ENCODE data around the gene HHATL.

The HHATL gene

DNA sequence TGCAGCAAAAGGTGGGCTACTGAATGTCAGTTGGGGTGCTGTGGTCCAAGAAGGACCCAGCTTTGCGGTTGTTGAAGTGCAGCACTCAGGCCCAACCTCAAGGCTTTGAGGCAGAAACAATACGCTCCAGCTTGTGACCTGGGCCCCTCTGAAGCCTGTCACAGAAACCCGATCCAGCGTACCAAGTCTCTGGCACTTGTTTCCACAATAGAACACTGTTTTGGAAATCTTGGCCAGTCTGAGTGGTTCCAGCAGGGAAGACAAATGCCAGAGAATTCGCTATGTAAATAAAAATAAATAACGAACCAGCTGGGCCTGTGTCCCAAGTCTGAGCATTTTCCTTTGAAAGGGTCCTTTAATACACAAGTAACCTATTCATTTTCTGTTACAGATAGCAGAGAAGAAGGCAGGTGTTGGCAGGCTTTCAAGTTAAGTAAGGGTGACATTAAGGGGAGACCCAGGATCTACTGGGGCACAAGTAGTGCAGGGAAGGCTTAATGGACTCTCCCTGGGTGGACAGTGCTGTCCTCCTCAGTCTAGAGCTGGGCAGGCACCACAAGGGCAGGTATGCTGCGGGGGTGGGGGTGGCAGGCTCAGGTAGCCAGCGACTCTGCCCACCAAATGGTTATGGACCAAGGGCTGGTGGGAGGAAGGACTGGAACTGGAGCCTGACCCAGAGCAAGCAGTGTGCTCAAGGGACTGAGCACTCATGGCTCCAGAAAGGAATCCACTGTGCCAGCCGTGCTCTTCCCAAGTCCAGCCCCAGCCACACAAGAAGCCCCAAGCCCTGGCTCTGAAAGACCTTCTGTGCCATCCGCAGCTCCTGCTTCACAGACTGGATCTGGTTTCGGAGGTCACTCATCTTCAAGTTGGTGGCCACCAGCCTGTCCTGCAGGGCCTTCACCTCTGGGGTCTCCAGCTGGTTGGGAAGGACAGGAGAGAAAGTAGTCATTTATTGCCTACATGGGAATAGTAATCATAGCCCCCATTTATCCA lies 44.2 kb upstream of the HHATL start:
- Histone ChIP-seq H3K27ac (peak overlapping the region; percentile 85 to 91), H3K4me3 (no peak overlapping the region)
- peak; percentile 65 for DNase-seq (ENCODE audit: low spot score)
- TF ChIP-seq, protein P1, sequence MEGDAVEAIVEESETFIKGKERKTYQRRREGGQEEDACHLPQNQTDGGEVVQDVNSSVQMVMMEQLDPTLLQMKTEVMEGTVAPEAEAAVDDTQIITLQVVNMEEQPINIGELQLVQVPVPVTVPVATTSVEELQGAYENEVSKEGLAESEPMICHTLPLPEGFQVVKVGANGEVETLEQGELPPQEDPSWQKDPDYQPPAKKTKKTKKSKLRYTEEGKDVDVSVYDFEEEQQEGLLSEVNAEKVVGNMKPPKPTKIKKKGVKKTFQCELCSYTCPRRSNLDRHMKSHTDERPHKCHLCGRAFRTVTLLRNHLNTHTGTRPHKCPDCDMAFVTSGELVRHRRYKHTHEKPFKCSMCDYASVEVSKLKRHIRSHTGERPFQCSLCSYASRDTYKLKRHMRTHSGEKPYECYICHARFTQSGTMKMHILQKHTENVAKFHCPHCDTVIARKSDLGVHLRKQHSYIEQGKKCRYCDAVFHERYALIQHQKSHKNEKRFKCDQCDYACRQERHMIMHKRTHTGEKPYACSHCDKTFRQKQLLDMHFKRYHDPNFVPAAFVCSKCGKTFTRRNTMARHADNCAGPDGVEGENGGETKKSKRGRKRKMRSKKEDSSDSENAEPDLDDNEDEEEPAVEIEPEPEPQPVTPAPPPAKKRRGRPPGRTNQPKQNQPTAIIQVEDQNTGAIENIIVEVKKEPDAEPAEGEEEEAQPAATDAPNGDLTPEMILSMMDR (IDR thresholded peaks at IDR 0.05) = no peak

DNA sequence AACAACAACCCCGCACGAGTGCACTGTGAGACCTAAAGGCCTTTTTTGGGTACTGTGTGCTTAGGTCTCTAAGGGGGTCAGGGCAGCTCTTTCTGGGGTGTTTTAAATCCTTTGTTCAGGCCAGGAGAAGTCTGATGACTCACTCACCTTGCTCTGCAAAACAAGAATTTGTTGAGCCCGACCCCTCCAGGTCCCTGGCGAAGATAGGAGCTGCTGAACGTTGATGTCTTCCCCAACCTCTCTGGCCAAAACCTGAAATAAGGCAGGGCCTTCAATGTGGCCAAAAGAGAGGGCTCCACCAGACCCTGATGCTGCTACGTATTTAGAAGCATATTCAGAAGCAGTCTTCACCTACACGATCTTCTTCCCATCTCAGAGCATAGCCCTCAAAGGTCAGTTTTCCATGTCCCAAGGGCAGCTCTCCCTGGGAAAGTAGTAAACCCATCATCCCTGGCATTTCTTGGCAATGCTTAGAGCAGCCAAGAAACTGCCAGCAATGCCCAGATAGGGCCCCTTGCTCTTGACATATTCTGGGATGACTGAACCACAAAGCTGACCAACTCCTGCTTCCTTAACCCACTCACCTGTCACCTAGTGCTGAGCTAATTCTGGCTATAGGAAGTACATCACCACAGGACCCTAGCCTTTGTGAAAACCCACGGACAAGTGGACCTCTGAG lies 43.3 kb upstream of the HHATL start:
- Histone ChIP-seq H3K4me3 (no peak overlapping the region), H3K27ac (peak overlapping the region; percentile 85 to 91)
- TF ChIP-seq, protein P1 (IDR thresholded peaks at IDR 0.05) = no peak
- no peak for DNase-seq (ENCODE audit: low spot score)

DNA sequence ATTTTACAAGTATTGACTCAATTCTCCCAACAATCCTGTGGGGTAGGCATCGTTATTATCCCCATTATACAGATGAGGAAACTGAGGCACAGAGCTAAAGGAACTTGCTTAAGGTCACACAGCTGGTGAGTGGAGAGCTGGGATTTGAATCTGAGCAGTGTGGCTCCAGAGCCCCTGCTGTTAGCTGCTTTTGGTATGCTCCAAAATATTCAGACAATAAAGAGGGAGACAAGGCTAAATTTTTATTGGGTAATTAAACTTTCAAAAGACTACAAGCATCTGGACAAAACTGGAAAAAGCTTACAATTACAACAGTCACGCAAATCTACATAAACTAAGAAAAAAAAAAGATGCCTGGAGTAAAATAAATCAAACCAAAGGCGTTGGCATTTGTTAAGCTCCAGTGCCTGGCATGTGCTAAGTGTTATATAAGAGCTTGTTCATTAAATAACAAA lies 42.7 kb upstream of the HHATL start:
- Histone ChIP-seq H3K4me3 (no peak overlapping the region), H3K27ac (peak overlapping the region; percentile 85 to 91)
- DNase-seq (ENCODE audit: low spot score) = no peak
- TF ChIP-seq, protein P1 (IDR thresholded peaks at IDR 0.05) = no peak

DNA sequence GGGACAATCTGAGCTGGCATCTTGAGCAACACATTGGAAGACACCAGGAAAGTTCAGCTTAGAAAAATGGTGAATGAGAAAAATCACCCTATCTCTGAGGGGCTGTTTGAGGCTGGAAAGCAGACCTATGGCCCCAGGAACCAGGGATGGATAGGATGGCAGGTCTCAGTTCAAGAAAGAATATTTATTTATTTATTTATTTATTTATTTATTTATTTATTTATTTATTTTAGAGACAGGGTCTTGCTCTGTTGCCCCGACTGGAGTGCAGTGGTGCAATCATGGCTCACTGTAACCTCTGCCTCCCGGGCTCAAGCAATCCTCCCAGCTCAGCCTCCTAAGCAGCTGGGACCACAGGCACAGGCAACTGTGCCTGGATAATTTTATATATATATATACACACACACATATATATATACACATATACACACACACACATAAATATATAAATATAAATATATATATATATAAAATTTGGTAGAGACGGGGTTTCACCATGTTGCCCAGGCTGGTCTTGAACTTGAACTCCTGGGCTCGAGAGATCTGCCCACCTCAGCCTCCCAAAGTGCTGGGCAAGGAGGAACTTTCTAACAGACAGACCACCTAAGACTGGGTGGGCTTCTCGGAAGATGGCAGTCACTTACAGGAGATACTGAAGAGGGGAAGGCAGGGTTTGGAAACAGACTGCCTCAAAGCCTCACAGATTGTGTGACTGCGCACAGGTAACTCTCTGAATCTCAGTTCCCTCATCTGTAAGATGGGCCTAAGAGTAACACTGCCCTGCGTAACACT lies 40.8 kb upstream of the HHATL start:
- TF ChIP-seq, protein P1 (IDR thresholded peaks at IDR 0.05) = no peak
- no peak for DNase-seq (ENCODE audit: low spot score)
- Histone ChIP-seq H3K4me3 (no peak overlapping the region), H3K27ac (peak overlapping the region; percentile 15 to 46)

DNA sequence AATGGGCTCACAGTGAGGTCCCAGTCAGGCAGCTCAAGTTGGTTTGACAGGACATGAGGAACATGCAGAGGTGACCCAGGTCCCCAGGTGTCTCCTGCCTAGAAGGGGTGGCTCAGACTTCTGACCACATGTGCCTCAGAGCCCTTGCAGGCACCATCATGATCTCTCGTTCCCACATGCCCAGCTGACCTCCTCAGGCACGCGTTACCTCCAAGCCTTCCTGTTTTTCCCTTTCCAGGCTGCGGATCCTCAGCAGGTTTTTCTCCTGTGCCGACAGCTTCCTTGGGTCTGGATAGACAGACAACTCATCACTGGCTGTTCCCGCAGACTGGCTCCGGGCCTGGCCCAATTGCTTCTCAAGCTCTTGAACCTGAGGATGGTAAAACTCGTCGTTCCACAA lies 40.1 kb upstream of the HHATL start:
- Histone ChIP-seq H3K4me3 (no peak overlapping the region), H3K27ac (no peak overlapping the region)
- peak; percentile 69 for DNase-seq (ENCODE audit: low spot score)
- TF ChIP-seq, protein P1 (IDR thresholded peaks at IDR 0.05) = no peak

DNA sequence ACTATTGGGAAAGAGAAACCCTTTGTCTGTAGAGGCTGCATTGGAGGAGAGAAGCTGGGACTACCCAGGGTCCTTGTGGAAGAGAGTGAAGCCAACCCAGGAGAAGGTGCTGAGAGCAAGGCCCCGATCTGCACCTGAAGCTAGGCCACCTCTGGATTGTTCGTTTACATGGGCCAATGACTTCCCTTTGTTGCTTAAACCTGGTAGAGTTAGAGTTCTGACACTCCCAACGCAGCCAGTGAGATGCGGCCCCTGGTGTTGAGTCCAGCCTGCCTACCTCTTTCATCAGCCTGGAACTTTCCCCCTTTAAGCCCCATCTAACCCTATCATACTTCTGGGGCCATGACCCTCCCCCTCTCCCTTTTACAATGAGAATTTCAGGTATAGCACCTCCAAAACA lies 39.7 kb upstream of the HHATL start:
- peak; percentile 46 for DNase-seq (ENCODE audit: low spot score)
- H3K4me3 ChIP-seq = no peak overlapping the region
- TF ChIP-seq, protein P1 (IDR thresholded peaks at IDR 0.05) = no peak
- peak overlapping the region in 1 of 2 donors; percentile 3 for H3K27ac ChIP-seq

Data from coronary artery (tissue), 2 donors.